VCaP (cell line): ENCODE measurements around the gene STX5.

Source experiments
- H3K27ac ChIP-seq: fragments of 450-650 bp; 2 replicates; pipeline ENCODE4 v1.5.1; 2017
- TF ChIP-seq, protein P1 (sequence below): fragments of 450-650 bp; conservative IDR thresholded peaks from 2 replicates; pipeline ENCODE4 v1.5.1; 2017; ENCODE audit warnings: mild to moderate bottlenecking, moderate library complexity

Gene STX5

GRCh38 chr11:62851807-62852522 lies 20.1 kb upstream of the STX5 start:
- TF ChIP-seq, protein P1, sequence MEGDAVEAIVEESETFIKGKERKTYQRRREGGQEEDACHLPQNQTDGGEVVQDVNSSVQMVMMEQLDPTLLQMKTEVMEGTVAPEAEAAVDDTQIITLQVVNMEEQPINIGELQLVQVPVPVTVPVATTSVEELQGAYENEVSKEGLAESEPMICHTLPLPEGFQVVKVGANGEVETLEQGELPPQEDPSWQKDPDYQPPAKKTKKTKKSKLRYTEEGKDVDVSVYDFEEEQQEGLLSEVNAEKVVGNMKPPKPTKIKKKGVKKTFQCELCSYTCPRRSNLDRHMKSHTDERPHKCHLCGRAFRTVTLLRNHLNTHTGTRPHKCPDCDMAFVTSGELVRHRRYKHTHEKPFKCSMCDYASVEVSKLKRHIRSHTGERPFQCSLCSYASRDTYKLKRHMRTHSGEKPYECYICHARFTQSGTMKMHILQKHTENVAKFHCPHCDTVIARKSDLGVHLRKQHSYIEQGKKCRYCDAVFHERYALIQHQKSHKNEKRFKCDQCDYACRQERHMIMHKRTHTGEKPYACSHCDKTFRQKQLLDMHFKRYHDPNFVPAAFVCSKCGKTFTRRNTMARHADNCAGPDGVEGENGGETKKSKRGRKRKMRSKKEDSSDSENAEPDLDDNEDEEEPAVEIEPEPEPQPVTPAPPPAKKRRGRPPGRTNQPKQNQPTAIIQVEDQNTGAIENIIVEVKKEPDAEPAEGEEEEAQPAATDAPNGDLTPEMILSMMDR, result no peak
- H3K27ac ChIP-seq, result peak overlapping the region; percentile 7

DNA sequence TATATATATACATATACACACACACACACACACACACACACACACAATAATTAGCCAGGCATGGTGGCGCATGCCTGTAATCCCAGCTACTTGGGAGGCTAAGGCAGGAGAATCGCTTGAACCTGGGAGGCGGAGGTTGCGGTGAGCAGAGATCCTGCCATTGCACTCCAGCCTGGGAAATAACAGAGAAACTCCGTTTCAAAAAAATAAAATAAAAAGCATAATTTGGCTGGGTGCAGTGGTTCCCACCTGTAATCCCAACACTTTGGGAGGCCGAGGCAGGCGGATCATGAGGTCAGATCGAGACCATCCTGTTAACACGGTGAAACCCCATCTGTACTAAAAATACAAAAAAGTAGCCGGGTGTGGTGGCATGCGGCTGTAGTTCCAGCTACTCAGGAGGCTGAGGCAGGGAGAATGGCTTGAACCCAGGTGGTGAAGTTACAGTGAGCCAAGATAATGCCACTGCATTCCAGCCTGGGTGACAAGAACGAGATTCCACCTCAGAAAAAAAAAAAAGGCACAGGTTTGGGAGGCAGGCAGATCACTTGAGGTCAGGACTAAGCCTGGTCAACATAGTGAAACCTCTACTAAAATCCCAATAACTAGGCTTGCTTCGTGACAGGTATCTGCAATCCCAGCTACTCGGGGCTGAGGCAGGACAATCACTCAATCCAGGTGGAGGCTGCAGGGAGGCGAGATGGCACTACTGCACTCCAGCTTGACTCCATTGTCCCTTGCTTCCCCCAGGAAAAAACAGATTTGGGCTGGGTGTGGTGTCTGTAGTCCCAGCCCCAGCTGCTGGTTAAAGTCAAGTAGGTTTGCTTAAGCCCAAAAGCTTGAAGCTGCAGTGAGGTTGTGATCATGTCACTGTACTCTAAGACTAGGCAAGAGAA lies 19.3 kb upstream of the STX5 start:
- peak overlapping the region; percentile 7 for H3K27ac ChIP-seq
- TF ChIP-seq, protein P1, result no peak

DNA sequence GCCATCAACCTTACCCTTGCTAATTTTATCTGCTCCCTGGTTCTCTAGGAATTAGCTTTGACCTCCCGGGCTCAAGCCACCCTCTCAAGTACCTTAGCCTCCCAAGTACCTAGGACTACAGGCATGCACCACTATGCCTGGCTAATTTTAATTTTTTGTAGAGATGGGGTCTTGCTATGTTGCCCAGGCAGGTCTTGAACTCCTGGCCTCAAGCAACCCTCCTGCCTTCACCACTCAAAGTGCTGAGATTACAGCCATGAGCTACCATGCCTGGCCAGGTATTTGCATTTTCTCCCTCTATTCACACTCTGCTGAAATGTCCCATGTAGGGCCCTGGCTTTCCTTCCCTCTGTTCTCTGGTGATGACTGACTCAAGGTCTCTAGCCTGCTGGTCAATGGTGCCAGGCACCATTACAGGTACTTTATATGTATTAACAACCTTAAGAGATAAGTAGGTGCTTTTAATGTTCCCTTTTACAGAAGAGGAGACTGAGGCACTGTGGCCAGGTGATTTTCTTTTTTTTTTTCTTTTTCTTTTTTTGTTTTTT lies 16.0 kb upstream of the STX5 start:
- TF ChIP-seq, protein P1, result no peak
- H3K27ac ChIP-seq, result no peak overlapping the region

GRCh38 chr11:62846177-62846576 lies 14.3 kb upstream of the STX5 start:
- TF ChIP-seq, protein P1, result no peak
- no peak overlapping the region for H3K27ac ChIP-seq

DNA sequence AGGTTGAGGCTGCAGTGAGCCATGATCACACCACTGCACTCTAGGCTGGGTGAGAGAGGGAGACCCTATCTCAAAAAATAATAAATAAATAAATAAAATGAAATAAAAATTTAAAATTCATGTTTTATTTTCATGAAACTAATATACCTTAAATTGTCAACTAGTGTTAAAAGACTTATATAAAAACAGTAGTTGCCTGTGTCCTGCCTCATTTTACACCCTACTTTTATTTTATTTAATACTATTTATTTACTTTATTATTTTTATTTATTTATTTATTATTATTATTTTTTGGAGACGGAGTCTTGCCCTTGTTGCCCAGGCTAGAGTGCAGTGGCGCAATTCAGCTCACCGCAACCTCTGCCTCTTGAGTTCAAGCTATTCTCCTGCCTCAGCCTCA lies 12.3 kb upstream of the STX5 start:
- H3K27ac ChIP-seq, result no peak overlapping the region
- TF ChIP-seq, protein P1, result no peak

DNA sequence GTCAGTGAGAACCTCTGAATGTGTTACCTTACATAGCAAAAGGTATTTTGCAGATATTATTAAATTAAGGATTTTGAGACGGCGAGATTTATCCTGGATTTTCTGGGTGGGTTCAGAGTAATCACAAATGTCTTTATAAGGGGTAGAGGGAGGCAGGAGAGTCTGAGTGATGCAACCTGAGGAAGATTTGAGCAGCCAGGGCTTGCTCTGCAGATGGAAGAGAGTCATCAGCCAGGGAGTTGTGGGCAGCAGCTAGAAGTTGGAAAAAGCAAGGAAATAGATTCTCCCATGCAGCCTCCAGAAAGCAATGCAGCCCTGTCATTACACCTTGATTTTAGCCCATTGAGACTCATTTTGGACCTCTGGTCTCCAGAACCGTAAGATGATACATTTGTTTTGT lies 11.6 kb upstream of the STX5 start:
- H3K27ac ChIP-seq, result no peak overlapping the region; the same call in 1 of the 2 replicates
- TF ChIP-seq, protein P1, result no peak

- peak overlapping the region; percentile 99 for H3K27ac ChIP-seq
Measured at GRCh38 chr11:62842891-62843290, 11.0 kb upstream of the STX5 start.
